OCI-LY7 (cell line): ENCODE data around the gene EPHB3. TPM values are rescaled to one million over a fixed set of nuclear protein-coding genes. Genes with fewer than 3 reads are reported as not detected.

Source experiments
- BruUV-seq: library from RNA; stranded (reverse); fragments of 400-500 nt; replicated peaks from 2 replicates; lab custom pipeline; 2021; lab: Mats Ljungman, UMichigan
- CTCF ChIA-PET: fragments of 300-600 bp; sonication (Branson Sonifier 250); formaldehyde crosslinking; loops from one replicate; lab custom pipeline; 2022; ENCODE audit warnings: antibody characterized with exemption; ENCODE audit not compliant: unreplicated experiment; lab: Charles Lee
- POLR2A ChIA-PET: fragments of 300-600 bp; sonication (Branson Sonifier 250); formaldehyde crosslinking; loops from one replicate; lab custom pipeline; 2022; ENCODE audit warnings: antibody characterized with exemption; lab: Charles Lee
- DNase-seq: peaks from one replicate; pipeline ENCODE4 v3.0.0-alpha.2; 2015; ENCODE audit warnings: low spot score
- H2AFZ ChIP-seq: fragments of 200-600 bp; sonication (generic), shearing (Covaris generic); 2 replicates; pipeline ENCODE4 v1.6.1; 2014; ENCODE audit warnings: mild to moderate bottlenecking, antibody characterized with exemption, low read length, moderate library complexity
- H3K27ac ChIP-seq: fragments of 200-600 bp; sonication (generic); 2 replicates; pipeline ENCODE4 v1.5.1; 2014; ENCODE audit warnings: mixed run types, low read depth, mild to moderate bottlenecking, moderate library complexity, low read length, inconsistent platforms; ENCODE audit not compliant: poor library complexity, severe bottlenecking
- H3K36me3 ChIP-seq: fragments of 200-600 bp; sonication (generic); 2 replicates; pipeline ENCODE4 v1.6.1; 2014; ENCODE audit warnings: mild to moderate bottlenecking, antibody characterized with exemption, low read length, moderate library complexity, mixed read lengths; ENCODE audit not compliant: insufficient read depth
- H3K4me1 ChIP-seq: fragments of 200-600 bp; sonication (generic); 2 replicates; pipeline ENCODE4 v1.5.1; 2014; ENCODE audit warnings: mild to moderate bottlenecking, low read length; ENCODE audit not compliant: insufficient read depth, poor library complexity, severe bottlenecking
- H3K4me2 ChIP-seq: fragments of 200-600 bp; sonication (generic); 2 replicates; pipeline ENCODE4 v1.6.1; 2014; ENCODE audit warnings: mild to moderate bottlenecking, low read length
- H3K4me3 ChIP-seq: fragments of 200-600 bp; sonication (generic); 2 replicates; pipeline ENCODE4 v1.5.1; 2014; ENCODE audit warnings: mild to moderate bottlenecking, low read depth, low read length; ENCODE audit not compliant: poor library complexity, severe bottlenecking
- H3K79me2 ChIP-seq: fragments of 200-600 bp; sonication (generic); 2 replicates; pipeline ENCODE4 v1.6.1; 2016; ENCODE audit warnings: low read depth, mild to moderate bottlenecking, low read length, moderate library complexity, mixed read lengths; ENCODE audit not compliant: insufficient read depth
- H3K9me2 ChIP-seq: fragments of 200-600 bp; sonication (generic); 2 replicates; pipeline ENCODE4 v1.6.1; 2016; ENCODE audit warnings: mild to moderate bottlenecking, low read length, mixed read lengths; ENCODE audit not compliant: insufficient read depth
- H3K9me3 ChIP-seq: fragments of 200-600 bp; sonication (generic); 2 replicates; pipeline ENCODE4 v1.6.1; 2014; ENCODE audit warnings: mild to moderate bottlenecking, mixed run types, low read length, mixed read lengths
- H4K20me1 ChIP-seq: fragments of 200-600 bp; sonication (generic); 2 replicates; pipeline ENCODE4 v1.6.1; 2014; ENCODE audit warnings: mild to moderate bottlenecking, antibody characterized with exemption, low read length, moderate library complexity, mixed read lengths; ENCODE audit not compliant: insufficient read depth
- EZH2phosphoT487 ChIP-seq: fragments of 200-600 bp; sonication (generic); IDR thresholded peaks from 2 replicates; pipeline ENCODE4 v1.6.1; 2018; ENCODE audit warnings: low read depth, borderline replicate concordance, mild to moderate bottlenecking, mixed run types, antibody characterized with exemption, low read length, moderate library complexity, mixed read lengths
- intact Hi-C: fragments of 100-400 bp; cut with micrococcal nuclease; formaldehyde crosslinking; loops from one replicate; pipeline ENCODE4 v1.10.0; 2022; ENCODE audit not compliant: unreplicated experiment
- total RNA-seq, 2 experiments: library from RNA; depleted of rRNA in 1 of 2; stranded (reverse); fragments of >200 nt in 1 of 2; shearing (Covaris generic) in 1 of 2; gene quantifications; 2 replicates each; pipeline ENCODE4 v1.2.3, GENCODE V29; 2014 to 2022
- TF ChIP-seq, protein P1 (sequence below): fragments of 200-600 bp; sonication (generic); conservative IDR thresholded peaks from 2 replicates; pipeline ENCODE4 v1.5.1; 2014; ENCODE audit warnings: mild to moderate bottlenecking, antibody characterized with exemption, low read length, moderate library complexity, mixed read lengths

The EPHB3 gene
- total RNA-seq, 2 experiments from 2014 or later, result not detected

DNA sequence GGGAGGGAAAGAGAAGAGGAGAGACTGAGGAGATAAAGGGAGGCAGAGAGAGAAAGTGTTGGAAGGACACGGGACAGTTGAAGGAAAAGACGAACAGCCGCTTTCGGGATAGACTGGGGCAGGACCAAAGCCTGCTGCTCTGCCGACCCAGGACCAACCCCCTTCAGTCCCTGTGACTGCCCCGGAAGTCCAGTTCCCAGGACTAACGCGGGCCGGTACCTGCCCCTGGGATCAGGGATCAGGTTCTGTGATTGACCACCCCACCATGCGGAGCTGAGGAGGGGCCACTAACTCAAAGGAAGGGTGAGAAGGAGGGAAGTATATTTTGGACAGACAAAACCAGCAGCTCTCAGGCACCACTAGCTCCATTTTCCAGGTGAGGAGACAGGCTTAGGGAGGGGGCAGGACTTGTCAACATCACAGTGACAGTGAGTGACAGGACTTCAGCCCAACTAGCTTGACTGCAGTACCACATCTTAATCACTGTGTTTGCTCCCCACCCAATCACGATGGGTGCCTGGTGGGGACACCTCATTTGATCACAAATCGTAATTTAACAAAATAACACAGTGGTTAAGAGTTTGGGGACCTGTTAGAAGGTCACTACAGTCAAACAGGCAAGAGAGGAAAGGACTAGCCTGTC lies 9.8 kb upstream of the EPHB3 start:
- TF ChIP-seq EZH2phosphoT487, result no peak
- TF ChIP-seq, protein P1, sequence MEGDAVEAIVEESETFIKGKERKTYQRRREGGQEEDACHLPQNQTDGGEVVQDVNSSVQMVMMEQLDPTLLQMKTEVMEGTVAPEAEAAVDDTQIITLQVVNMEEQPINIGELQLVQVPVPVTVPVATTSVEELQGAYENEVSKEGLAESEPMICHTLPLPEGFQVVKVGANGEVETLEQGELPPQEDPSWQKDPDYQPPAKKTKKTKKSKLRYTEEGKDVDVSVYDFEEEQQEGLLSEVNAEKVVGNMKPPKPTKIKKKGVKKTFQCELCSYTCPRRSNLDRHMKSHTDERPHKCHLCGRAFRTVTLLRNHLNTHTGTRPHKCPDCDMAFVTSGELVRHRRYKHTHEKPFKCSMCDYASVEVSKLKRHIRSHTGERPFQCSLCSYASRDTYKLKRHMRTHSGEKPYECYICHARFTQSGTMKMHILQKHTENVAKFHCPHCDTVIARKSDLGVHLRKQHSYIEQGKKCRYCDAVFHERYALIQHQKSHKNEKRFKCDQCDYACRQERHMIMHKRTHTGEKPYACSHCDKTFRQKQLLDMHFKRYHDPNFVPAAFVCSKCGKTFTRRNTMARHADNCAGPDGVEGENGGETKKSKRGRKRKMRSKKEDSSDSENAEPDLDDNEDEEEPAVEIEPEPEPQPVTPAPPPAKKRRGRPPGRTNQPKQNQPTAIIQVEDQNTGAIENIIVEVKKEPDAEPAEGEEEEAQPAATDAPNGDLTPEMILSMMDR, result no peak
- Histone ChIP-seq H4K20me1 (no peaks in the 10 kb centered on the region), H3K4me1 (no peaks in the 10 kb centered on the region), H3K27ac (no peak overlapping the region), H2AFZ (no peak overlapping the region), H3K36me3 (no peaks in the 10 kb centered on the region), H3K9me3 (no peaks in the 10 kb centered on the region), H3K4me3 (no peak overlapping the region), H3K9me2 (no peaks in the 10 kb centered on the region), H3K79me2 (no peaks in the 10 kb centered on the region), H3K4me2 (no peak overlapping the region)
- no peak for DNase-seq
- ChIA-PET POLR2A (no interaction called here), CTCF (no interaction called here)
- intact Hi-C loops, result no loop called here
- no TSS peak for BruUV-seq

DNA sequence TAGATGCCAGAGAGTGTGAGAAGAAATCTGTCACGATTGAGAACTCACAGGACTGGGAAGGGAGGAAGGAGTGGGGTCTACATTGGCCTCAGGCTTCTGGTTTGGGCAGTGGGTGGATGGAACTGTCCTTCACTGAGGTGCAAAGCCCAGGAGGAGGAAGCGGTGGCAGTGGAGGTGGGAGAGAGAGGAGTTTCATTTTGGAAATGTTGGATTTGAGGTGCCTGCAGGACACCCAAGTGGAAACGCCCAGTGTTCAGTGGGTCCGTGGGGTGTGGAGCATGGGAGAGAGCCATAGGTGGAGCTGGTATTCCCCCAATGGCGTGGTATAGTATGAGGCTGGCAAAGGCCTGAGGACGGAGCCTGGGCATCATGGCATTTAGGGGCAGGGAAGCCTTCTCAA lies 9.3 kb upstream of the EPHB3 start:
- Histone ChIP-seq H3K4me3 (no peak overlapping the region), H2AFZ (no peak overlapping the region), H3K4me1 (no peaks in the 10 kb centered on the region), H3K79me2 (no peaks in the 10 kb centered on the region), H3K9me2 (no peaks in the 10 kb centered on the region), H3K9me3 (no peaks in the 10 kb centered on the region), H3K27ac (no peak overlapping the region), H3K4me2 (no peak overlapping the region), H3K36me3 (no peaks in the 10 kb centered on the region), H4K20me1 (no peaks in the 10 kb centered on the region)
- TF ChIP-seq, protein P1, result no peak
- TF ChIP-seq EZH2phosphoT487, result no peak
- BruUV-seq, result no TSS peak
- no peak for DNase-seq
- ChIA-PET CTCF (no interaction called here), POLR2A (no interaction called here)
- intact Hi-C loops, result no loop called here

DNA sequence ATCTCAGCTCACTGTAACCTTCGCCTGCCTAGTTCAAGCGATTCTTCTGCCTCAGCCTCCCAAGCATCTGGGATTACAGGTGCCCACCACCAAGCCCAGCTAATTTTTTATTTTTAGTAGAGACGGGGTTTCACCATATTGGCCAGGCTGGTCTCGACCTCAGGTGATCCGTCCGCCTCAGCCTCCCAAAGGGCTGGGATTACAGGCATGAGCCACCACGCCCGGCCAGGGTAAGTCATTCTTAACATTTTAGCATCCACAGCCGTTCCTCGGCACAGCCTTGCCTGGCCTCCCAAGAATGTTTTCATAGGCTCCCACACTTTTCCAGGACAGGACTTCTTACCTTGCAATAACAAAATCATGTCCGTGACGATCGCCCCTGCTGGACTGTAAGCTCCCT lies 8.7 kb upstream of the EPHB3 start:
- Histone ChIP-seq H3K36me3 (no peaks in the 10 kb centered on the region), H3K27ac (no peak overlapping the region), H3K9me3 (no peaks in the 10 kb centered on the region), H3K4me1 (no peaks in the 10 kb centered on the region), H4K20me1 (no peaks in the 10 kb centered on the region), H3K9me2 (no peaks in the 10 kb centered on the region), H3K4me2 (no peak overlapping the region), H2AFZ (no peak overlapping the region), H3K4me3 (no peak overlapping the region), H3K79me2 (no peaks in the 10 kb centered on the region)
- no peak for DNase-seq
- no TSS peak for BruUV-seq
- POLR2A ChIA-PET, result no interaction called here
- TF ChIP-seq, protein P1, result no peak
- TF ChIP-seq EZH2phosphoT487, result no peak
- CTCF ChIA-PET, result no interaction called here
- intact Hi-C loops, result no loop called here
